GM21528 (cell line): Measurements from ENCODE around the gene PLIN1.

Experiments used
- ATAC-seq: cut with Tn5 transposase; IDR thresholded peaks from one replicate; pipeline ENCODE4 v1.9.1; 2021; ENCODE audit warnings: mild to moderate bottlenecking, moderate library complexity; ENCODE audit not compliant: unreplicated experiment, low FRiP score

PLIN1 gene

GRCh38 chr15:89654847-89655805 lies 24.0 kb downstream of the PLIN1 start, which contains the start of gene KIF7:
TSS of gene KIF7 (minus strand) at chr15:89655467. CDS start at chr15:89652930, 2,537 bp downstream.
- no peak for ATAC-seq

GRCh38 chr15:89654301-89654761 lies 24.8 kb downstream of the PLIN1 start:
- ATAC-seq, result no peak

- ATAC-seq, result no peak
These were observed 25.6 kb downstream of the PLIN1 start for GRCh38 chr15:89653578-89653977.

- no peak for ATAC-seq
These were observed 26.5 kb downstream of the PLIN1 start for GRCh38 chr15:89652666-89653065.

- ATAC-seq, result no peak
These were observed 27.0 kb downstream of the PLIN1 start for GRCh38 chr15:89652131-89652530.

- ATAC-seq, result no peak
These were observed 29.5 kb downstream of the PLIN1 start for GRCh38 chr15:89649716-89650115.

GRCh38 chr15:89649013-89649625 lies 30.0 kb downstream of the PLIN1 start:
- no peak for ATAC-seq

- no peak for ATAC-seq
These were observed 30.8 kb downstream of the PLIN1 start for GRCh38 chr15:89648106-89649012.

GRCh38 chr15:89647191-89647851 lies 31.8 kb downstream of the PLIN1 start:
- ATAC-seq, result no peak

GRCh38 chr15:89646416-89647141 lies 32.6 kb downstream of the PLIN1 start:
- no peak for ATAC-seq

- ATAC-seq, result no peak
These were observed 33.5 kb downstream of the PLIN1 start for GRCh38 chr15:89645680-89646079.

- no peak for ATAC-seq
These were observed 37.1 kb downstream of the PLIN1 start for GRCh38 chr15:89642106-89642505.

- no peak for ATAC-seq
These were observed 38.1 kb downstream of the PLIN1 start for GRCh38 chr15:89641053-89641452.

- no peak for ATAC-seq
These were observed 38.9 kb downstream of the PLIN1 start for GRCh38 chr15:89640245-89640644.

GRCh38 chr15:89633585-89633984 lies 45.6 kb downstream of the PLIN1 start:
- no peak for ATAC-seq

- ATAC-seq, result no peak
These were observed 46.4 kb downstream of the PLIN1 start for GRCh38 chr15:89632563-89633430.

GRCh38 chr15:89631902-89632264 lies 47.3 kb downstream of the PLIN1 start:
- ATAC-seq, result no peak
